ENCODE measurements around the gene ARL14EPL. TPM values are rescaled to one million over a fixed set of nuclear protein-coding genes. Genes with fewer than 3 reads are reported as not detected.
"Not testable (repeated sequence)": the region's sequence is repeated elsewhere in the genome, so short reads cannot be mapped to it uniquely, and the experiment has no call there.

Gene ARL14EPL
- polyA plus RNA-seq, 4 donors, result 0.06 TPM; not detected in 3

GRCh38 chr5:116068028-116068632 lies 35.9 kb downstream of the ARL14EPL start:
- DNase-seq (peak; percentile 55 to 64), FAIRE-seq (peak; percentile 55)

GRCh38 chr5:116071211-116071610 lies 38.9 kb downstream of the ARL14EPL start:
- Histone ChIP-seq H3K36me3 (ENCODE audit: control insufficient read depth in 3 of 3, insufficient read depth in 2 of 3, low read depth in 1 of 3, low read length in 3 of 3) (no peaks in the 10 kb centered on the region), H3K4me1 (ENCODE audit: control insufficient read depth in 3 of 3, insufficient read depth in 2 of 3, low read depth in 1 of 3, low read length in 2 of 3) (no peaks in the 10 kb centered on the region), H3K27ac (ENCODE audit: low read depth in 1 of 3, low read length in 2 of 3) (no peak overlapping the region), H3K27me3 (ENCODE audit: control insufficient read depth in 3 of 3, insufficient read depth in 3 of 3, low read length in 3 of 3) (peaks cover 0 to 7% (median 0%) of the 10 kb centered on the region in 3 donors), H3K4me3 (ENCODE audit: low read depth in 1 of 3, low read length in 3 of 3) (no peak overlapping the region), H3K9me3 (ENCODE audit: control insufficient read depth in 2 of 2, insufficient read depth in 1 of 2, low read depth in 1 of 2, low read length in 1 of 2) (no peaks in the 10 kb centered on the region)
- no peak for DNase-seq
- FAIRE-seq, result no peak
- WGBS, 3 donors, result 93 to 97% (median 95%) methylated on average over 1 of the region's 1 CpG

More at GRCh38 chr5:116068028-116068632, 35.9 kb downstream of the ARL14EPL start:
- H3K9me3 ChIP-seq (ENCODE audit: control insufficient read depth in 2 of 2, insufficient read depth in 1 of 2, low read depth in 1 of 2, low read length in 1 of 2), result no peaks in the 10 kb centered on the region
- no peaks in the 10 kb centered on the region for H3K4me1 ChIP-seq (ENCODE audit: control insufficient read depth in 3 of 3, insufficient read depth in 2 of 3, low read depth in 1 of 3, low read length in 2 of 3)
- H3K27me3 ChIP-seq (ENCODE audit: control insufficient read depth in 3 of 3, insufficient read depth in 3 of 3, low read length in 3 of 3), result peaks cover 0 to 7% (median 0%) of the 10 kb centered on the region in 3 donors
- no peaks in the 10 kb centered on the region for H3K36me3 ChIP-seq (ENCODE audit: control insufficient read depth in 3 of 3, insufficient read depth in 2 of 3, low read depth in 1 of 3, low read length in 3 of 3)
- 14 to 23% (median 23%) methylated on average over 4 of the region's 4 CpGs for WGBS, 3 donors
- no peak overlapping the region for H3K4me3 ChIP-seq (ENCODE audit: low read depth in 1 of 3, low read length in 3 of 3)
- no peak overlapping the region for H3K27ac ChIP-seq (ENCODE audit: low read depth in 1 of 3, low read length in 2 of 3)

- no peaks in the 10 kb centered on the region for H3K4me1 ChIP-seq (ENCODE audit: control insufficient read depth in 3 of 3, insufficient read depth in 2 of 3, low read depth in 1 of 3, low read length in 2 of 3)
- WGBS, 3 donors, result 47 to 51% (median 48%) methylated on average over 6 of the region's 6 CpGs
- H3K27me3 ChIP-seq (ENCODE audit: control insufficient read depth in 3 of 3, insufficient read depth in 3 of 3, low read length in 3 of 3), result no peaks in the 10 kb centered on the region
- no peak overlapping the region for H3K4me3 ChIP-seq (ENCODE audit: low read depth in 1 of 3, low read length in 3 of 3)
- peak; percentile 35 to 42 for DNase-seq
- H3K9me3 ChIP-seq (ENCODE audit: control insufficient read depth in 2 of 2, insufficient read depth in 1 of 2, low read depth in 1 of 2, low read length in 1 of 2), result no peaks in the 10 kb centered on the region
- H3K27ac ChIP-seq (ENCODE audit: low read depth in 1 of 3, low read length in 2 of 3), result no peak overlapping the region
- no peak for FAIRE-seq
- H3K36me3 ChIP-seq (ENCODE audit: control insufficient read depth in 3 of 3, insufficient read depth in 2 of 3, low read depth in 1 of 3, low read length in 3 of 3), result no peaks in the 10 kb centered on the region
These were observed 43.0 kb downstream of the ARL14EPL start for GRCh38 chr5:116075191-116075831.

- 67 to 88% (median 69%) methylated on average over 1 of the region's 1 CpG for WGBS, 3 donors
- FAIRE-seq (no peak), DNase-seq (no peak)
- H3K4me1 ChIP-seq (ENCODE audit: control insufficient read depth in 3 of 3, insufficient read depth in 2 of 3, low read depth in 1 of 3, low read length in 2 of 3), result no peaks in the 10 kb centered on the region
- H3K36me3 ChIP-seq (ENCODE audit: control insufficient read depth in 3 of 3, insufficient read depth in 2 of 3, low read depth in 1 of 3, low read length in 3 of 3), result peaks cover 0 to 3% (median 0%) of the 10 kb centered on the region in 3 donors
- H3K27me3 ChIP-seq (ENCODE audit: control insufficient read depth in 3 of 3, insufficient read depth in 3 of 3, low read length in 3 of 3), result no peaks in the 10 kb centered on the region
- H3K4me3 ChIP-seq (ENCODE audit: low read depth in 1 of 3, low read length in 3 of 3), result no peak overlapping the region
- H3K27ac ChIP-seq (ENCODE audit: low read depth in 1 of 3, low read length in 2 of 3), result no peak overlapping the region
- H3K9me3 ChIP-seq (ENCODE audit: control insufficient read depth in 2 of 2, insufficient read depth in 1 of 2, low read depth in 1 of 2, low read length in 1 of 2), result no peaks in the 10 kb centered on the region
These were observed 44.2 kb downstream of the ARL14EPL start for GRCh38 chr5:116076496-116076895.

GRCh38 chr5:116078199-116078598 lies 45.9 kb downstream of the ARL14EPL start:
- Histone ChIP-seq H3K27ac (ENCODE audit: low read depth in 1 of 3, low read length in 2 of 3) (no peak overlapping the region), H3K9me3 (ENCODE audit: control insufficient read depth in 2 of 2, insufficient read depth in 1 of 2, low read depth in 1 of 2, low read length in 1 of 2) (no peaks in the 10 kb centered on the region), H3K27me3 (ENCODE audit: control insufficient read depth in 3 of 3, insufficient read depth in 3 of 3, low read length in 3 of 3) (no peaks in the 10 kb centered on the region), H3K36me3 (ENCODE audit: control insufficient read depth in 3 of 3, insufficient read depth in 2 of 3, low read depth in 1 of 3, low read length in 3 of 3) (peaks cover 0 to 3% (median 0%) of the 10 kb centered on the region in 3 donors), H3K4me1 (ENCODE audit: control insufficient read depth in 3 of 3, insufficient read depth in 2 of 3, low read depth in 1 of 3, low read length in 2 of 3) (no peaks in the 10 kb centered on the region), H3K4me3 (ENCODE audit: low read depth in 1 of 3, low read length in 3 of 3) (no peak overlapping the region)
- WGBS, 3 donors, result 88 to 93% (median 89%) methylated on average over 5 of the region's 5 CpGs
- no peak for DNase-seq
- FAIRE-seq, result no peak

GRCh38 chr5:116084287-116084691 lies 52.0 kb downstream of the ARL14EPL start:
- Histone ChIP-seq H3K36me3 (ENCODE audit: control insufficient read depth in 3 of 3, insufficient read depth in 2 of 3, low read depth in 1 of 3, low read length in 3 of 3) (peaks cover 0 to 6% (median 0%) of the 10 kb centered on the region in 3 donors), H3K27ac (ENCODE audit: low read depth in 1 of 3, low read length in 2 of 3) (peak overlapping the region in 1 of 3 donors; percentile 91), H3K9me3 (ENCODE audit: control insufficient read depth in 2 of 2, insufficient read depth in 1 of 2, low read depth in 1 of 2, low read length in 1 of 2) (no peaks in the 10 kb centered on the region), H3K27me3 (ENCODE audit: control insufficient read depth in 3 of 3, insufficient read depth in 3 of 3, low read length in 3 of 3) (no peaks in the 10 kb centered on the region), H3K4me3 (ENCODE audit: low read depth in 1 of 3, low read length in 3 of 3) (peak overlapping the region; percentile 88 to 95 (median 94)), H3K4me1 (ENCODE audit: control insufficient read depth in 3 of 3, insufficient read depth in 2 of 3, low read depth in 1 of 3, low read length in 2 of 3) (peaks cover 0 to 21% (median 11%) of the 10 kb centered on the region in 3 donors)
- WGBS, 3 donors, result 7 to 16% (median 7%) methylated on average over 11 of the region's 11 CpGs
- FAIRE-seq (no peak), DNase-seq (peak; percentile 26 to 66)

GRCh38 chr5:116084871-116085715 lies 52.8 kb downstream of the ARL14EPL start, which contains the start of gene COMMD10:
Gene COMMD10 (plus strand): TSS chr5:116085025.
- no peaks in the 10 kb centered on the region for H3K27me3 ChIP-seq (ENCODE audit: control insufficient read depth in 3 of 3, insufficient read depth in 3 of 3, low read length in 3 of 3)
- peaks cover 0 to 29% (median 11%) of the 10 kb centered on the region in 3 donors for H3K4me1 ChIP-seq (ENCODE audit: control insufficient read depth in 3 of 3, insufficient read depth in 2 of 3, low read depth in 1 of 3, low read length in 2 of 3)
- no peaks in the 10 kb centered on the region for H3K9me3 ChIP-seq (ENCODE audit: control insufficient read depth in 2 of 2, insufficient read depth in 1 of 2, low read depth in 1 of 2, low read length in 1 of 2)
- DNase-seq (peak; percentile 74 to 93), FAIRE-seq (no peak)
- H3K4me3 ChIP-seq (ENCODE audit: low read depth in 1 of 3, low read length in 3 of 3), result peak within 1 kb of the TSS; percentile 88 to 95 (median 94)
- peaks cover 0 to 6% (median 0%) of the 10 kb centered on the region in 3 donors for H3K36me3 ChIP-seq (ENCODE audit: control insufficient read depth in 3 of 3, insufficient read depth in 2 of 3, low read depth in 1 of 3, low read length in 3 of 3)
- H3K27ac ChIP-seq (ENCODE audit: low read depth in 1 of 3, low read length in 2 of 3), result peak within 1 kb of the TSS; percentile 88 to 97 (median 91)
- WGBS, 3 donors, result 0 to 1% (median 1%) methylated on average over 62 to 65 of the region's 65 CpGs

GRCh38 chr5:116086309-116086708 lies 54.0 kb downstream of the ARL14EPL start:
- not testable (repeated sequence) for FAIRE-seq; H3K36me3 ChIP-seq (ENCODE audit: control insufficient read depth in 3 of 3, insufficient read depth in 2 of 3, low read depth in 1 of 3, low read length in 3 of 3); H3K9me3 ChIP-seq (ENCODE audit: control insufficient read depth in 2 of 2, insufficient read depth in 1 of 2, low read depth in 1 of 2, low read length in 1 of 2); DNase-seq; H3K4me3 ChIP-seq (ENCODE audit: low read depth in 1 of 3, low read length in 3 of 3); H3K27me3 ChIP-seq (ENCODE audit: control insufficient read depth in 3 of 3, insufficient read depth in 3 of 3, low read length in 3 of 3); H3K27ac ChIP-seq (ENCODE audit: low read depth in 1 of 3, low read length in 2 of 3)
- H3K4me1 ChIP-seq (ENCODE audit: control insufficient read depth in 3 of 3, insufficient read depth in 2 of 3, low read depth in 1 of 3, low read length in 2 of 3), result peaks cover 0 to 35% (median 11%) of the 10 kb centered on the region in 3 donors
- 99% methylated on average over 11 of the region's 11 CpGs for WGBS, 3 donors

All from small intestine (tissue), 7 donors.